Pancreas (tissue), 10 donors: ENCODE measurements around the gene ZC3H12A. TPM values are rescaled to one million over a fixed set of nuclear protein-coding genes. Genes with fewer than 3 reads are reported as not detected.

Experiments
- ATAC-seq, 4 donors: fragments of 200-7000 bp; cut with Tn5 transposase; one replicate each; pipeline versions ENCODE4 v1.8.0 to v1.9.1; 2020; ENCODE audit warnings: mild to moderate bottlenecking in 4 of 4, moderate library complexity in 4 of 4
- DNase-seq, 6 donors: peaks; one replicate each; pipeline ENCODE4 v3.0.0-alpha.2; 2020
- FAIRE-seq: peaks from 2 replicates; lab custom pipeline; 2012; peaks lifted over from hg19 to GRCh38; lab: Jason Lieb, UNC
- H3K27ac ChIP-seq, 4 donors: fragments of 200-600 bp; sonication (generic); 1 replicate in 3 of 4; 2 replicates in 1 of 4; pipeline versions ENCODE4 v1.5.0 to v1.8.0; 2020
- H3K27me3 ChIP-seq, 4 donors: fragments of 200-600 bp; one replicate each; pipeline ENCODE4 v1.8.0; 2021
- H3K36me3 ChIP-seq, 3 donors: fragments of 200-600 bp; sonication (generic) in 1 of 3; one replicate each; pipeline versions ENCODE4 v1.5.0 to v1.8.0; 2020 to 2021
- H3K4me1 ChIP-seq, 3 donors: fragments of 200-600 bp; one replicate each; pipeline ENCODE4 v1.8.0; 2021
- H3K4me3 ChIP-seq, 4 donors: fragments of 200-600 bp; sonication (generic) in 2 of 4; one replicate each; pipeline versions ENCODE4 v1.5.0 to v1.8.0; 2020 to 2021
- H3K9me3 ChIP-seq, 4 donors: fragments of 200-600 bp; one replicate each; pipeline ENCODE4 v1.8.0; 2021
- WGBS, 2 donors: extraction: QIAGEN DNeasy Blood & Tissue Kit; methylation state at CpG; one replicate each; pipeline ENCODE4 v1.1.7; 2013; 5-methylcytosine and 5-hydroxymethylcytosine counted together
- intact Hi-C, 3 donors: fragments of 100-400 bp; cut with DNase I; formaldehyde crosslinking; loops; one replicate each; pipeline versions ENCODE4 v1.11.1 to v1.14.2; 2022
- polyA plus RNA-seq, 2 donors: library from polyadenylated mRNA; stranded (reverse); fragments of 200-250 nt; gene quantifications; one replicate each; pipeline ENCODE4 v1.2.3, GENCODE V29; 2013
- total RNA-seq, 6 donors: library from RNA; stranded (reverse); fragmentation: NEBNext Ultra II Directional in 4 of 6; extraction: Animal tissue kit (Norgen Biotek cat#: 25700) in 4 of 6; gene quantifications; one replicate each; pipeline versions ENCODE4 v1.2.1 to v1.2.4, GENCODE V29; 2021 to 2023
- TF ChIP-seq, protein P1 (sequence below), 4 donors: fragments of 200-600 bp; sonication (generic) in 3 of 4; IDR thresholded peaks; one replicate each; pipeline versions ENCODE4 v1.5.0 to v1.8.0; 2021; ENCODE audit warnings: antibody characterized with exemption in 4 of 4
- donor health status: healthy with polysubstance abuse.
- donor health status: DM: no; HTN: no; CAD: no; lungs with moderate emphysema.
- donor health status: DM: no; HTN: no; CAD: no.
- donor health status: control.
- donor health status: control.
- donor health status: Bipolar disorder and iron deficiency.
- donor health status: DM: yes; HTN: yes; CAD: no.
- donor health status: DM: no; HTN: no; CAD: no.
- donor health status: DM: no; HTN: no; CAD: no.
- donor health status: DM: yes; HTN: yes; CAD: no.

ZC3H12A gene
- total and polyA plus RNA-seq, 8 donors, result 4.1 to 13.1 (median 9.9) TPM

DNA sequence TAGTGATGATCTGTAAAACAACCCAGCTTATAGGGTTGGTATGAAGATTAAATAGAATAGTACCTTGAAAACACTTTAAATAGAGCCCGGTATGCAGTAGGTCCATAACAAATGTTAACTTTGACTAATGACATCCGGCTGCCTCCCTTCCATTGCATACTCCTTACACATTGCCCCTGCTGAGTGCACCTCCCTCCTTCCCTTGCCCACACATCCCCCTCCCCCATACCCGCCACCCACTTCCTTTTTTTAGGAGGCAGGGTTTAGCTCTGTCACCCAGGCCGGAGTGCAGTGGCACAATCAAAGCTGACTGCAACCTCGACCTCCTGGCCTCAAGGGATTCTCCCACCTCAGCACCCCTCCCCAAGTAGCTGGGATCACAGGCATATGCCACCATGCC lies 24.4 kb upstream of the ZC3H12A start:
- no peak for DNase-seq
- Histone ChIP-seq H3K36me3 (no peaks in the 10 kb centered on the region), H3K9me3 (no peaks in the 10 kb centered on the region), H3K27me3 (no peaks in the 10 kb centered on the region), H3K4me3 (no peak overlapping the region), H3K4me1 (peaks cover 0 to under 1% (median 0%) of the 10 kb centered on the region in 3 donors), H3K27ac (no peak overlapping the region)
- intact Hi-C loops, result loop anchor here in 1 of 3 donors (10.0 kb wide), 1 partner anchor 235 kb away; no protein-coding TSS in a partner anchor
- 37 to 46% methylated on average over 5 of the region's 5 CpGs for WGBS, 2 donors
- no peak for ATAC-seq
- no peak for FAIRE-seq
- TF ChIP-seq, protein P1, sequence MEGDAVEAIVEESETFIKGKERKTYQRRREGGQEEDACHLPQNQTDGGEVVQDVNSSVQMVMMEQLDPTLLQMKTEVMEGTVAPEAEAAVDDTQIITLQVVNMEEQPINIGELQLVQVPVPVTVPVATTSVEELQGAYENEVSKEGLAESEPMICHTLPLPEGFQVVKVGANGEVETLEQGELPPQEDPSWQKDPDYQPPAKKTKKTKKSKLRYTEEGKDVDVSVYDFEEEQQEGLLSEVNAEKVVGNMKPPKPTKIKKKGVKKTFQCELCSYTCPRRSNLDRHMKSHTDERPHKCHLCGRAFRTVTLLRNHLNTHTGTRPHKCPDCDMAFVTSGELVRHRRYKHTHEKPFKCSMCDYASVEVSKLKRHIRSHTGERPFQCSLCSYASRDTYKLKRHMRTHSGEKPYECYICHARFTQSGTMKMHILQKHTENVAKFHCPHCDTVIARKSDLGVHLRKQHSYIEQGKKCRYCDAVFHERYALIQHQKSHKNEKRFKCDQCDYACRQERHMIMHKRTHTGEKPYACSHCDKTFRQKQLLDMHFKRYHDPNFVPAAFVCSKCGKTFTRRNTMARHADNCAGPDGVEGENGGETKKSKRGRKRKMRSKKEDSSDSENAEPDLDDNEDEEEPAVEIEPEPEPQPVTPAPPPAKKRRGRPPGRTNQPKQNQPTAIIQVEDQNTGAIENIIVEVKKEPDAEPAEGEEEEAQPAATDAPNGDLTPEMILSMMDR (IDR thresholded peaks at IDR 0.05), result no peak

DNA sequence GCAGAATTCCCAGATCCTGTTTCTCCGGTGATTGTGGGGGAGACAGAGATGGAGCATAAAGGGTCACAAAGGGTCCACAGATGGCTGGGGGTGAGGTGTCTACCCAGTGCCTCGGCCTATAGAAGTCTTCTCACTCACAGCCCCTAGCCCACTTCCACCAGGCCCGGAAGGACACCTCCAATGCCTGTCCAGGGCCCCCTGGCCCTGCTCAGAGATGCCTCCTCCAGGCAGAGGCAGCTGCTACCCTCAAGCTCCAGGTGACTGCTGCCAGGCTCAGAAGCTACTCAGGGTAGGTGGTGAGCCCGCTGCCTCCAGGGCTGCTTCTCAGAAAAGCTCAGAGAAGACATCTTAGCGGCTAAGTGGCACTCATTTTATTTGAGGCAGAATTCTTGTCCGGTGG lies 22.0 kb upstream of the ZC3H12A start:
- TF ChIP-seq, protein P1 (IDR thresholded peaks at IDR 0.05), result no peak
- intact Hi-C loops, result loop anchor here in 1 of 3 donors (10.0 kb wide), 1 partner anchor 232 kb away; no protein-coding TSS in a partner anchor
- Histone ChIP-seq H3K27me3 (no peaks in the 10 kb centered on the region), H3K36me3 (no peaks in the 10 kb centered on the region), H3K27ac (no peak overlapping the region), H3K9me3 (no peaks in the 10 kb centered on the region), H3K4me1 (peaks cover 0 to 3% (median 0%) of the 10 kb centered on the region in 3 donors), H3K4me3 (no peak overlapping the region)
- WGBS, 2 donors, result 71 to 73% methylated on average over 6 of the region's 6 CpGs
- DNase-seq, result no peak
- no peak for ATAC-seq
- no peak for FAIRE-seq

DNA sequence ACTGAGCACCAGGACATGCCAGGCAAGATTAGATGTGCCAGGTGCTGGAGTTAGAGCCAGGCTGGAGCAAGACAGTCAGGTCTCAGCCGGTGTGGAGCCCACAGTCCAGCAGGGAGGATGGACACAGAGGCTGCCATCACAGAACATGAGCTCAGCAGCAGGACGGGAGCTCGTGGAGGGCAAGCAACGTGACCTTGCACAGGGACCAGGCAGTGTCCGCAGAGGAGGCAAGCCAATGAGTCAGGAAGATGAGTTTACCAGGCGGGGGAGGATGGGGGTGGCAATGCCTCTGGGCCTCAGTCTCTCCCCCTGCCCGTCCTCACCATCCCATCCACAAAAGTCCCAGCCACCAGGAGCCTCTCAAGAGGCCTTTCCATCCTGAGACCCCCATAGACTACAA lies 20.7 kb upstream of the ZC3H12A start:
- intact Hi-C loops, result loop anchor here in 1 of 3 donors (10.0 kb wide), 1 partner anchor 231 kb away; no protein-coding TSS in a partner anchor
- WGBS, 2 donors, result 78 to 80% methylated on average over 7 of the region's 7 CpGs
- H3K9me3 ChIP-seq, result no peaks in the 10 kb centered on the region
- H3K4me1 ChIP-seq, result peaks cover 0 to 3% (median 0%) of the 10 kb centered on the region in 3 donors
- no peak for ATAC-seq
- H3K36me3 ChIP-seq, result no peaks in the 10 kb centered on the region
- H3K4me3 ChIP-seq, result no peak overlapping the region
- no peak overlapping the region for H3K27ac ChIP-seq
- DNase-seq, result no peak
- no peaks in the 10 kb centered on the region for H3K27me3 ChIP-seq
- TF ChIP-seq, protein P1 (IDR thresholded peaks at IDR 0.05), result no peak
- no peak for FAIRE-seq

DNA sequence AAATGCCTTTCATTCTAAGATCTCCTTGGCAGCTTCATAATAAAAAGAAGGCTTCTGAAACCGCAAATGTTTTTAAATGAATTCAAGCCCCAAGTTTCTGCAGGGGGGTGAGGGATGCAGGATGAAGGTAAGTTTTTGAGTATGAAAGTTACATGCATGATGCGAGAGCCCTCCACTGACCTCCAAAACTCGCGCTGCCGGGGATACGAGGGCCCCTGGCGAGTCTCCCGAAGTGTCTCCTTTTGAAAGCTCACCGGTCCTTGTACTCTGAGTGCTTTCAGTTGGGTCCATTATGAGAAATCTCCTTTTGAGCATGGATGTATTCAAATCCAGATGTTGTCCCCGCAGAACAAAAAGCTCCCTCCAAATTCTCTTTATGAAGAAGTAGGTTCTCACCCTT lies 18.9 kb upstream of the ZC3H12A start:
- no peak for ATAC-seq

DNA sequence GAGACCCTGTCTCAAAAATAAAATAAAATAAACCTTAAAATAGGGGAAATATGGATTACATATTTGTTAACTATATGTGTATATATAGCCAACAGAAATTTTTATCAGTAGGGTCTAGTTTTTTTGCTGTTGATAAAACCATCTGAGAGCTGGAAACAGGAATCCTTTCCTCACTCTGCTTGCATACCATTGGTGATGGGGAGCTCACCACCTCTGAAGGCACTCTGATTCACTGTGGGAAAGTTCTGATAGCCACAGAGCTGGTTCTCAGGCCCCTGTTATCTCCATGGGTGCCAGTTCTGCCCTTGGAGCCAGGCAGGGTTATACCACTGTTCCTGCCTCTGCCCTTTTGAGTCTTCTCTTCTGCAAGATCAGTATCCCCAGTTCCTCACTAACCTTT lies 17.8 kb upstream of the ZC3H12A start:
- Histone ChIP-seq H3K4me3 (no peak overlapping the region), H3K27me3 (no peaks in the 10 kb centered on the region), H3K27ac (no peak overlapping the region), H3K4me1 (peaks cover 0 to 3% (median 0%) of the 10 kb centered on the region in 3 donors), H3K9me3 (no peaks in the 10 kb centered on the region), H3K36me3 (no peaks in the 10 kb centered on the region)
- intact Hi-C loops, result loop anchor here in 2 of 3 donors (2.0 to 10.0 kb wide), 3 partner anchors 30 to 228 kb away; no protein-coding TSS in a partner anchor
- DNase-seq (no peak), FAIRE-seq (no peak), ATAC-seq (no peak)
- TF ChIP-seq, protein P1 (IDR thresholded peaks at IDR 0.05), result no peak

More for the DNA sequence above, 18.9 kb upstream of the ZC3H12A start:
- intact Hi-C loops, result loop anchor here in 2 of 3 donors (5.0 to 10.0 kb wide), 2 partner anchors 227 to 229 kb away; no protein-coding TSS in a partner anchor
- no peak overlapping the region for H3K4me3 ChIP-seq
- TF ChIP-seq, protein P1 (IDR thresholded peaks at IDR 0.05), result no peak
- H3K36me3 ChIP-seq, result no peaks in the 10 kb centered on the region
- FAIRE-seq, result no peak
- 89 to 94% methylated on average over 10 of the region's 10 CpGs for WGBS, 2 donors
- DNase-seq, result no peak
- no peaks in the 10 kb centered on the region for H3K27me3 ChIP-seq
- peaks cover 0 to 3% (median 0%) of the 10 kb centered on the region in 3 donors for H3K4me1 ChIP-seq
- no peaks in the 10 kb centered on the region for H3K9me3 ChIP-seq
- H3K27ac ChIP-seq, result no peak overlapping the region
